ENCODE data around the gene ACTG1. TPM values are rescaled to one million over a fixed set of nuclear protein-coding genes. Genes with fewer than 3 reads are reported as not detected.

ACTG1 gene
- total RNA-seq, 1 donor: 10,242 TPM

DNA sequence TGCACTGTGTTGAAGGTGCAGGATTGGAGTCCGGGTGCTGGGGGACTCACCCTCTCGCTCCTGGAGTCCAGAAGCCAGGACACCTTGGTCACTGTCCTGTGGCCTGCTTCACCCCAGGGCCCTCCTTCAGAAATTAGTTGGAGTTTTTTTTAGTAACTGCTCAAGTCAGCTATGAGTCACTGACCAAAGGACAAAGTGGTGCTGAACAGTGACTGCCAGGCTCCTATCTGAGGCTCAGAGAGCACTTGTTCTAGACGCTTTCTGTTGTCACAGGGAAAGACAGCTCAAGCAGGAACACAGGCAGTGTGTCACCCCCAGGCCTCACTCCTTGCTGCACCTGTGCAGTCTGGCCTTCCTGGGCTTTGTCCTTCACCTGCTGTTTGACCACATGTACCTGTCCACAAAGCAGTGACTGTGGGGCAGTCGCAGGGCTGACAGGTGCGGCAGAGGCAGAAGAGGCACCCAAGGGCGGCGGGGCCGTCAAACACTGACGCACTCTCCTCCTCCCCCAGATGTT, 43.6 kb upstream of the ACTG1 start:
- no peak for DNase-seq (ENCODE audit: low read depth)
- H3K4me3 ChIP-seq (ENCODE audit: low read depth, low read length): no peak overlapping the region
- TF ChIP-seq, protein P1, sequence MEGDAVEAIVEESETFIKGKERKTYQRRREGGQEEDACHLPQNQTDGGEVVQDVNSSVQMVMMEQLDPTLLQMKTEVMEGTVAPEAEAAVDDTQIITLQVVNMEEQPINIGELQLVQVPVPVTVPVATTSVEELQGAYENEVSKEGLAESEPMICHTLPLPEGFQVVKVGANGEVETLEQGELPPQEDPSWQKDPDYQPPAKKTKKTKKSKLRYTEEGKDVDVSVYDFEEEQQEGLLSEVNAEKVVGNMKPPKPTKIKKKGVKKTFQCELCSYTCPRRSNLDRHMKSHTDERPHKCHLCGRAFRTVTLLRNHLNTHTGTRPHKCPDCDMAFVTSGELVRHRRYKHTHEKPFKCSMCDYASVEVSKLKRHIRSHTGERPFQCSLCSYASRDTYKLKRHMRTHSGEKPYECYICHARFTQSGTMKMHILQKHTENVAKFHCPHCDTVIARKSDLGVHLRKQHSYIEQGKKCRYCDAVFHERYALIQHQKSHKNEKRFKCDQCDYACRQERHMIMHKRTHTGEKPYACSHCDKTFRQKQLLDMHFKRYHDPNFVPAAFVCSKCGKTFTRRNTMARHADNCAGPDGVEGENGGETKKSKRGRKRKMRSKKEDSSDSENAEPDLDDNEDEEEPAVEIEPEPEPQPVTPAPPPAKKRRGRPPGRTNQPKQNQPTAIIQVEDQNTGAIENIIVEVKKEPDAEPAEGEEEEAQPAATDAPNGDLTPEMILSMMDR (IDR thresholded peaks at IDR 0.05; ENCODE audit: insufficient read depth, low read depth, low read length): no peak

DNA sequence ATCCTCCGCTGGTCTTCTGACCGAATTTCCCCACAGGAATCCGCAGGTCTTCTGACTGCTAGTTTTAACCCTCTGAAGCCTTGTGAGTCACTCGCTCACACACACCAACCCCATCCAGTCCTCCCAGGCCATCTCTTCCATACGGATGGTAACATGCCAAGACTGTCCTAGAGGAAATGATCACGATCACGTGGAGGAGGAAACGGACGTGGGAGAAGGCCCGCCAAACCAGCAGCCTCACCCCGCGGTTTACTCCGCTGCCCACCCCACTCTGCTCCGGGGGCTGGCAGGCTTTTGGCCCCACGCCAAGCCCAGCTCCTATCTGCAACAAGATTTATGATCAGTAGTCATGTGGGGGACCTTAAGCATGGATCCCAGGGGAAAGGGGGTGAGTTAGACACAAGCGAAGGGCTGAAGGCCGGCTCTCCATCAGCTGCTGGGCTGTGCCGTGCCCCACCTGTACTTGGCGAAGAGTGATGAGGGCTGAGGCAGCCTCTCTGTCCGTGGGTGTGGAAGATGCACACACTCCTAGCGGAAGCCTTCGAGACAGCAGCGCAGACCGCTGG, 41.1 kb upstream of the ACTG1 start:
- TF ChIP-seq, protein P1 (IDR thresholded peaks at IDR 0.05; ENCODE audit: insufficient read depth, low read depth, low read length): no peak
- peak overlapping the region; percentile 80 for H3K4me3 ChIP-seq (ENCODE audit: low read depth, low read length)
- DNase-seq (ENCODE audit: low read depth): peak; percentile 95

GRCh38 chr17:81553018-81553615, 40.5 kb upstream of the ACTG1 start:
- H3K4me3 ChIP-seq (ENCODE audit: low read depth, low read length): peak overlapping the region; percentile 80
- TF ChIP-seq, protein P1 (IDR thresholded peaks at IDR 0.05; ENCODE audit: insufficient read depth, low read depth, low read length): no peak
- peak; percentile 82 for DNase-seq (ENCODE audit: low read depth)

DNA sequence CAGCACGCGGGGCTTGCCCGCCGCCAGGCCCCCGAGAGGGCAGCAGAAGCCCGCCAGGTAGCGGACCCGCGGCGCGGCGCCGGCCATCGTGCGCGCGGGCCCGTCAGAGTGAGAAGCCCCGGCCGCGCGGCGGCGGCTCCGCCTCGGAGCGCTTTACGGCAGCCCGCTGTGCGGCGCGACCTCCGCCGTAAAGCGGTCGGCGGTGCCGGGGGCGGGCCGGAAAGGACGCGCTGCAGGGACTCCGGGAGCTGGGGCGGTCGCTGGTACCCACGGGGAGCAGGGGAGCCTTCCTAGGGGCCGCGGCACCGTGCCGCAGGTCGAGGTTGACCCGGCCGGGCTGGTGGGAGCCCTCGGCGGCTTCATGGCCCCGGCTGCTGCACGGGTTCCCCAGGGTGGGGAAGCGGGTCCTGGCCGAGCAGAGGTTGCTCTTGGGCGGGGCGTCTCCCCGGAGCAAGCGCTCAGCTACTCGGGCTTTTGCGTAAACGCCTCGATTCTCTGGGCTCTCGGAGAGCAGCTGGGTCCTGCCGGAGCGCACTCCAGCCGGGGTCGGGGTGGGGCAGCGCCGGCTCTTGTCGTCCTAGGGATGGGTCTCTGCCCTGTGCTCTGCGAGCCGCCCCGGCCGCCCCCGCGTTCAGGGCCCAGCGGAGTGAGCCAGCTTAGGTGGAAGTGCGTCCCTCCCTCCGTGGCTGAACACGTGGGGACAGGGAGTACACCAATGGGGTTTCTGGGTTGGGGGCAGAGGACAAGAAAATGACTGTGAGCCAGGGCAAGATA, 39.8 kb upstream of the ACTG1 start, which contains the start of gene FAAP100:
Gene FAAP100, minus strand, starts transcription at position 110 of the 774 bp plus-strand sequence. Its CDS starts 23 bp downstream, at position 87.
- DNase-seq (ENCODE audit: low read depth): peak; percentile 80
- TF ChIP-seq, protein P1 (IDR thresholded peaks at IDR 0.05; ENCODE audit: insufficient read depth, low read depth, low read length): no peak
- H3K4me3 ChIP-seq (ENCODE audit: low read depth, low read length): peak within 1 kb of the TSS; percentile 80

DNA sequence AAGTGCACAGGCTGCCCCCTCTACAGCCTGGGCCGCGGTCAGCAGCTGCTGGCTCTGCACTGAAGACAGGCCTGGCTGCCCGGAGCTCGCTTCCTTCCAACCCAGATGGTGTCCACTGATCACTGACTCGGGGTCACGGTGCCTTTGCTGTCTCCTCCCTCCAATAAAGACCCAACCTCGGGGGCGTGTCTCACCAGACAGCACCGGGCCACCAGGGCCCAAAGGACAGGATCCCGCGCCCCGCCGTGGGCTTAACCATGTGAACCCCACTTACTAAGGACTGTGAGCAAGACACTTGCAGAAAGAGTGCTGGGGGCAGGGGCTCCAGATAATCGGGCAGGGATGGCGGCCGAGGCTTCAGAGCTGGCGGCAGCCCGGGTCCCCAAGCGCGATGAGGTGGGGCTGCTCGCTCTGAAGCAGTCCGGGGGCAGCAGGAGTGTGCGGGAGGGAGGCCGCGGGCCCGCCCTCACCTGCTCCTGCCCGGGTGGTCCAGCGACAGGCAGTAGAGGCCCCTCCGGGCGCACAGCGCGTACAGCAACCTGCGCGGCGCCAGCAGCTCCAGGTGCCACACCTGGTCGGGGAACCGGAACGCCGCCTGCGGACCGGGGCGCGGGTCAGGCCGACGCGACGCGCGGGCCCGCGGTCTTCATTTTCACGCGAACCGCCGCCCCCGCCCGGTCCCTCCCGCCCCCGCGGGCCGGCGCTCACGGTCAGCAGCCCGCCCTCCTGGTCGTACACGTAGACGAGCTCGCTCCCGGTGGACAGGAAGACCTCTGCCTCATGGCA, 39.1 kb upstream of the ACTG1 start:
- TF ChIP-seq, protein P1 (IDR thresholded peaks at IDR 0.05; ENCODE audit: insufficient read depth, low read depth, low read length): peak; percentile 3
- DNase-seq (ENCODE audit: low read depth): peak; percentile 58
- peak overlapping the region; percentile 80 for H3K4me3 ChIP-seq (ENCODE audit: low read depth, low read length)

DNA sequence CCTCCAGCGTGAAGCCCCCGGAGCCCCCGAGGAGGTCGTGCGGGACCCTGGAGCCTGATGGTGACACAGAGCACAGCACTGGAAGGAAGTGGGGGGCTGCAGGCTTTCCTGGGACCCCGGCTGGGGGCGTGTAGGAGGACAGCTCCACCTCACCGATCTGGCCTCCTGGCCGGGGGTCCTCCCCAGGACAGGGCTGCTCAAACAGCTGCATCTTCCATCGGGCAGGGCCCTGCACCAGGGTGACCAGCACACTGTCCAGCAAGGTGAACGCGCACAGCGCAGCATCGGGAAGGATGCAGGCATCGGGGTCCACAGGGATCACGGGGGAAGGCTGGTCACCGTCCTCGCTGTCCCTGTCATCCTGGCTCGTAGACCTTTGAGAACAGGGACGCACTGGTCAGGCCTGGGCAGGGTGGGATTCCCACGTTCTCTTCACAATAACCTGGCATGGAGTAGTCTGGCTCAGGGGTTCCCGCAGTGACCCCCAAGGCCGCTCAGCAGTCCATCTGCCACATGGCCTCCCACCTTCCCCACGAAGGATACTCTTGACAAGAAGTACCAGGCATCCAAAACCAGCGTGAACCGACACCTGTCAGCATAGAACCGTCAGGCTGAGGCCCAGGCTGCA, 38.3 kb upstream of the ACTG1 start:
- TF ChIP-seq, protein P1 (IDR thresholded peaks at IDR 0.05; ENCODE audit: insufficient read depth, low read depth, low read length): no peak

More for the DNA sequence above, 38.3 kb upstream of the ACTG1 start:
- no peak for DNase-seq (ENCODE audit: low read depth)
- peak overlapping the region; percentile 80 for H3K4me3 ChIP-seq (ENCODE audit: low read depth, low read length)
